GM18526 (cell line): ENCODE results near the gene MGME1.

ENCODE experiments used
- POLR2A ChIP-seq: IDR thresholded peaks from 3 replicates; pipeline ENCODE4 v1.6.1; 2011; ENCODE audit not compliant: insufficient read length; ENCODE audit errors: extremely low read depth

Gene MGME1

DNA sequence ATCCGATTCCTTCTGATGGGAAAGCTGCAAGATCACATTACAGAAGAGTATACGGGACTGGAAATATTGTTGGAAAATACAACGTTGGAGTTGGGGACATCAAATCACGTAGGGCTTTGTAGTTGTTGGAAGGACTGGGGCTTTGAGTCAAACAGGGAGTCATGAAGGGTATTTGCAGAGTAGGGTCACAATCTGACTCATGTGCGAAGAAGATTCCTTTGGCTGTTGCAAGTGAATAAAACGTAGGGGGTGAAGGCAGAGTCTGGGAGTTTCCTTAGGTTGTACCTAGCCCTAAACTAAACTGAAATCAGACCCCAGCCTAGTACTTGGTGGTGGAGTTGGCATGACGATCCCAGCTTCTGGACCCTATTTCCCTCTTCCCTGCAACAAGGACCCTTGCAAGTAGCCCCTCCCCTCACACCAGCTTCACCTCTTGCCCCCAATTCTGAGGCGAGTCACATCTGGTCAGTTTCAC lies 32.5 kb upstream of the MGME1 start:
- no peak for TF ChIP-seq POLR2A

- TF ChIP-seq POLR2A: no peak
Measured at GRCh38 chr20:17936761-17937732, 31.8 kb upstream of the MGME1 start.

DNA sequence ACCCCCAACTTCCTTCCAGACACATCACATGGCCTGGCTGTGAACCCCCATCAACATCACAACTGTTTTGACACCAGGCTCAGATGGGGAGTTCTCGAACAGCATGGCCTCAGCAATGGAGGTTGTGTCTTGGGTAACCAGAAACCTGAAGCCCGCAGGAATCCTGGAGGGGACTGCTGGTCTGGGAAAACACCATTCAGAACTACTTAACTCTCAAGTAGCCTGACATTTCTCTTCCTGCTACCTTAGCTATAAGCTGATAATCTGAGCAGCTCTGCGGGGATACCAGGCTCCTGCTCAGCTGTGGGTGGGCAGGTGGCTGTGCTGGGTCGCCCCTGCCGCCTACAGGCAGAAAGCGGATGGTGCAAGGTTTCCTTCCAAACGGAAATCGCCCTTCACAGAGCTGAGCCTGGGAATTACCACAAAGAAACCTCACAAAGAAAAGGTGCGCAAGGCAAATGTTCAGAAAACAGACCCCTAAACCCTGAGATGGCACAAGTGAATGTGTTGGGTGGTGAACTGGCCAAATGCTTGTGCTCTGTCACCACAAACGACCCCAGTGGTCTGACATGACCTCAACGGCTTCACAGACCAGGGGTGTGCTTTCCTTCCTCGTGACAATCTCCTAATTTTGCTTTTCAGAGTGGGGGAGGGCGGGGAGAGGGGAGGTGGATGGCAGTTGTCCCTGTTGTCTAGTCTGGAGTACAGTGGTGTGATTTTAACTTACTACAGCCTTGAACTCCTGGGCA lies 29.8 kb upstream of the MGME1 start:
- no peak for TF ChIP-seq POLR2A

DNA sequence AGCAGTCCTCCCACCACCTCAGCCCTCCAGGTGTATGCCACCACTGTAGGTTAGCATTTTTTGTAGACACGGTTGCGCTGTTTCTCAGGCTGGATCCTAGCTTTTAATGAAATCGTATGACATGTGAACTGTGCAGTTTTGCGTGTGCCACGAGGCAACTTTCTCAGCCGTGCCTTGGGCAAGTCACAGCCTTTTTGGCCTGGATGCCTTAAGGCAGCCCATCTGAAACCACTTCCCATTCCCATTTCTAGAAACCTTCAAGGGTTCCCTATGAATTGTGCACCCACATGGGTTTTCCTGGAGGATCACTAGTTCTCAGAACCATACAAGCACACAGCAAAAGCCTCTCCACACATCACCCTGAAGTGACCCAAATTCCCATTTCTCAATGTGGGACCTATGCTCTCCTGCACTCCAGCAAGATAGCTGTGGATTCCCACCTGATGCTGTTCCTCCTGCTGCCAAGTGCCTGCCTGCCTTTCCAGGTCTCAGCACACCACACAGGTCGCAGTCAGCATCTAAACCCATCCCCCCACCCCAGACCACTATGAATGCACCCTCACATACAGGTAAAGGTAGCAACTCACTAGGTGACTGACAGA lies 29.1 kb upstream of the MGME1 start:
- TF ChIP-seq POLR2A: peak; percentile 9

DNA sequence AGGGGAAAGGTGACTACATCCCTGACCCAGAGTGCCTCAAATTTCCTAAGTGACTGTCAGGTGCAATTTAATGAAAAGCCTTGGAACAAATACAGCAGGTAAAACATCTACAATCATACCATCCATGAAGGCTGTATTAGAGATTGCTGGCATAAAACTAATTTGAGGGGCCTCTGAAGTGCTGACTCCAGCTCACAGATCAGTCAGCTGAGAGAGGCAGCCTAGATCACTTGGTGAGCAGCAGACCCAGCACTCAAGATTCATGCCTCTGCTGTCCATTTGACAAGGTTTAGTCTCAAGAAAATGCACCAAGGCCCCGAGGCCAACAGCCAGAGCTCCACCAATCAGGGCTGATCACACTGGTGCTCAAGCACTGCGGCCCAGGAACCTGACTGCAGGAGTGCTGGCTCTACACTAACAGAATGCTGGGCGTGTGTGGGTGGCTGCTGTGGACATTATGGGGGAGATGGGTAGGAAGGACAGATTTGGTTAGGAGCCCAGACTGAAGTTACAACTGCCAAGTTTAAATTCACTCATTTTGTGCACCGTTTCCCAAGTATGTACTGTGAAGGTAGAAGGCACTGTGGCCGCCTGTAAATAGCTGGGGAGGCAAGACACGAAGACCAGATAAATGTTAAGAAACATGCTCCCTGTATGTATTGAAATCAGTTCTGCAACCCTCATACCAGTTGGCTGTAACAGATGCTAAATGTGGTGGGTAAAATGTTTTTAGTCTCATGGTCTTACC lies 28.4 kb upstream of the MGME1 start:
- peak; percentile 22 for TF ChIP-seq POLR2A

DNA sequence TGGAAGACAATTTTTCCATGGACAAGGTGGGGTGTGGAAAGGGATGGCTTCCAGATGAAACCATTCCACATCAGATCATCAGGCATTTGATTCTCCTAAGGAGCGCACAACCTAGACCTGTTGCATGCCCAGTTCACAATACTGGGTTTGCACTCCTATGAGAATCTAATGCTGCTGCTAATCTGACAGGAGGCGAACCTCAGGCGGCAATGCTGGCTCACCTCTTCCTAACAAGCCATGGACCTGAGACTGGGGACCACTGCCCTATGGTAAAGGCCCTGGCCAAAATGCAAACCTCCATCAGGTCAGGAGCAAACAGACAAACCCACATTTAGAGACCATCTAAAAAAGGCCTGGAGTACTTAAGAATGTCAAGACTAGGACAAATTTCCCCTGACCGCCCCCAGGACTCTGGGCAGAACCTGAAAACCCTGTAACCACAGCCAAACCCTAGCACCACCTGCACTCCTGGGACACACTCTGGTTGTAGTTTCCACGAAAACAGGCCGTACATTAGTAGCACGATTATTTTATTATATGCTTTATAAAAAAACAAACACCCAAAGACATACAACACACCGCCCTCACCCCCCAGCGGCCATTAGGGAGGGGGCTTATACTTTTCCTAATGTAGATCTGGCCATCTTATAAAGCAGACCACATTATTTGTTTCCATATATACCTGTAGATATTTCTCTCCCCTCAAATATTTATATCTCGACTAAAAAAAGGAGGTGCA lies 27.6 kb upstream of the MGME1 start:
- TF ChIP-seq POLR2A: no peak

DNA sequence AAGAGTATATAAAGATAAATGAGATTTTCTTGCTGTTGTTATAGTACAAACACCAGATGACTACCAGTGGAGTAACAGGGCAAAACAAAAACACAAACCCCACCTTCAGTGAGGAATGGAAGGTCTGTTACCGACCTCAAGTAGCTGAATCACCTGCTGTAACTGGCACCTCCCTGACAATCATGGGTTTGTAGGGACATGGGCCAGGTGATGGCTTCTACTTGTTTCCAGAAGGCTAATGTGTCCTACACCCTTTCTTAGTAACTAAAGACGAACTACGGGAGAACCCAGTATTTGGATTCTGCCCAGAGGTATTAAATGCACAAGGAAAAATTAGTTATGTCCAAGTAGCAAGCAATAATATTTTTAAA lies 27.0 kb upstream of the MGME1 start:
- no peak for TF ChIP-seq POLR2A

- no peak for TF ChIP-seq POLR2A
Measured at GRCh38 chr20:17943343-17943742, 25.5 kb upstream of the MGME1 start.

GRCh38 chr20:17944854-17945474 lies 23.9 kb upstream of the MGME1 start:
- no peak for TF ChIP-seq POLR2A

DNA sequence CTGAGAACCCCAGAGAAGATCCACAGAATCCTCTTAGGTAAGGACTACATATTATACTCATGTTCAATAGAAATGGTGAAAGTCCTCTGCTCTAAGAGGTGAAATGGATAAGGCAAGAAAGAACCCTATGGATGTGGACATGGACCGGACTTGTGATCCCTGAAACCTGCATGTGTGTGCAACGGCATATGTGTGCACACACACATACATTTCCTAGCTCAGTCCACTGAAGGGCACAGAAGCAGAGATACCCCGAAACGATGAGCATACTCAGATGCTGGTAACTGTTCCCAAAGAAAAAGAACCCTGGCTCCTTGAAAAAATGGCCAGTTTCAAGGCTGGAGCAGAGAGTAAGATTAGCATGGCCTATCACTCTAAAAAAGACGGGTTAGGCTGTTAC lies 22.8 kb upstream of the MGME1 start:
- no peak for TF ChIP-seq POLR2A

- no peak for TF ChIP-seq POLR2A
Measured at GRCh38 chr20:17946572-17947473, 22.0 kb upstream of the MGME1 start.

- TF ChIP-seq POLR2A: no peak
Measured at GRCh38 chr20:17947474-17947815, 21.4 kb upstream of the MGME1 start.

GRCh38 chr20:17948442-17948841 lies 20.4 kb upstream of the MGME1 start:
- no peak for TF ChIP-seq POLR2A
